ENCODE results near the gene CNN1. TPM values are rescaled to one million over a fixed set of nuclear protein-coding genes. Genes with fewer than 3 reads are reported as not detected.
"Not testable (repeated sequence)": the region's sequence is repeated elsewhere in the genome, so short reads cannot be mapped to it uniquely, and the experiment has no call there.

The CNN1 gene
- total RNA-seq, 1 donor from 2014 or later: 9.9 TPM

GRCh38 chr19:11566164-11566563 lies 27.5 kb downstream of the CNN1 start:
- Mint-ChIP-seq H3K27ac (ENCODE audit: unreplicated experiment) (no peak overlapping the region), H3K9me3 (ENCODE audit: unreplicated experiment) (no peaks in the 10 kb centered on the region), H3K27me3 (ENCODE audit: unreplicated experiment) (no peaks in the 10 kb centered on the region), H3K4me1 (ENCODE audit: unreplicated experiment) (no peaks in the 10 kb centered on the region), H3K36me3 (ENCODE audit: unreplicated experiment) (no peaks in the 10 kb centered on the region), H3K4me3 (ENCODE audit: unreplicated experiment) (no peak overlapping the region)
- TF ChIP-seq CTCF (IDR thresholded peaks at IDR 0.05): no peak
- DNase-seq (ENCODE audit: extremely low spot score, unreplicated experiment): no peak

GRCh38 chr19:11570039-11570462 lies 31.4 kb downstream of the CNN1 start:
- H3K9me3 Mint-ChIP-seq (ENCODE audit: unreplicated experiment): no peaks in the 10 kb centered on the region
- H3K4me3 Mint-ChIP-seq (ENCODE audit: unreplicated experiment): no peak overlapping the region
- H3K36me3 Mint-ChIP-seq (ENCODE audit: unreplicated experiment): no peaks in the 10 kb centered on the region
- TF ChIP-seq CTCF (IDR thresholded peaks at IDR 0.05): no peak
- H3K4me1 Mint-ChIP-seq (ENCODE audit: unreplicated experiment): no peaks in the 10 kb centered on the region
- H3K27me3 Mint-ChIP-seq (ENCODE audit: unreplicated experiment): no peaks in the 10 kb centered on the region
- no peak for DNase-seq (ENCODE audit: extremely low spot score, unreplicated experiment)
- no peak overlapping the region for H3K27ac Mint-ChIP-seq (ENCODE audit: unreplicated experiment)

- H3K36me3 Mint-ChIP-seq (ENCODE audit: unreplicated experiment); DNase-seq (ENCODE audit: extremely low spot score, unreplicated experiment): not testable (repeated sequence)
Observed at GRCh38 chr19:11573354-11573753, 34.7 kb downstream of the CNN1 start.

GRCh38 chr19:11573763-11574162 lies 35.1 kb downstream of the CNN1 start:
- H3K4me3 Mint-ChIP-seq (ENCODE audit: unreplicated experiment): not testable (repeated sequence)

More at GRCh38 chr19:11573354-11573753, 34.7 kb downstream of the CNN1 start:
- not testable (repeated sequence) for H3K27me3 Mint-ChIP-seq (ENCODE audit: unreplicated experiment); H3K27ac Mint-ChIP-seq (ENCODE audit: unreplicated experiment); H3K4me3 Mint-ChIP-seq (ENCODE audit: unreplicated experiment); H3K9me3 Mint-ChIP-seq (ENCODE audit: unreplicated experiment); H3K4me1 Mint-ChIP-seq (ENCODE audit: unreplicated experiment)

GRCh38 chr19:11574689-11575088 lies 36.0 kb downstream of the CNN1 start:
- TF ChIP-seq CTCF (IDR thresholded peaks at IDR 0.05): no peak
- peaks cover 2% of the 10 kb centered on the region for H3K4me1 Mint-ChIP-seq (ENCODE audit: unreplicated experiment)
- H3K4me3 Mint-ChIP-seq (ENCODE audit: unreplicated experiment): no peak overlapping the region
- no peaks in the 10 kb centered on the region for H3K27me3 Mint-ChIP-seq (ENCODE audit: unreplicated experiment)
- H3K27ac Mint-ChIP-seq (ENCODE audit: unreplicated experiment): no peak overlapping the region
- H3K36me3 Mint-ChIP-seq (ENCODE audit: unreplicated experiment): no peaks in the 10 kb centered on the region
- H3K9me3 Mint-ChIP-seq (ENCODE audit: unreplicated experiment): no peaks in the 10 kb centered on the region
- no peak for DNase-seq (ENCODE audit: extremely low spot score, unreplicated experiment)

More at GRCh38 chr19:11573763-11574162, 35.1 kb downstream of the CNN1 start:
- not testable (repeated sequence) for H3K27ac Mint-ChIP-seq (ENCODE audit: unreplicated experiment); DNase-seq (ENCODE audit: extremely low spot score, unreplicated experiment); H3K4me1 Mint-ChIP-seq (ENCODE audit: unreplicated experiment); H3K9me3 Mint-ChIP-seq (ENCODE audit: unreplicated experiment); H3K27me3 Mint-ChIP-seq (ENCODE audit: unreplicated experiment); H3K36me3 Mint-ChIP-seq (ENCODE audit: unreplicated experiment)

- DNase-seq (ENCODE audit: extremely low spot score, unreplicated experiment): no peak
- Mint-ChIP-seq H3K27ac (ENCODE audit: unreplicated experiment) (no peak overlapping the region), H3K4me3 (ENCODE audit: unreplicated experiment) (no peak overlapping the region), H3K9me3 (ENCODE audit: unreplicated experiment) (no peaks in the 10 kb centered on the region), H3K4me1 (ENCODE audit: unreplicated experiment) (peaks cover 7% of the 10 kb centered on the region), H3K27me3 (ENCODE audit: unreplicated experiment) (no peaks in the 10 kb centered on the region), H3K36me3 (ENCODE audit: unreplicated experiment) (no peaks in the 10 kb centered on the region)
- TF ChIP-seq CTCF (IDR thresholded peaks at IDR 0.05): no peak
Observed at GRCh38 chr19:11576227-11576626, 37.6 kb downstream of the CNN1 start.

Measured in osteocyte (in vitro differentiated cells).